Activated CD4-positive, alpha-beta T cell treated with anti-CD3 and anti-CD28 coated beads, Interleukin-2, amount 10 ng/mL, durations not matched to agents 24 days and 14 days (primary cell): Measurements from ENCODE around the gene EP300. TPM values are rescaled to one million over a fixed set of nuclear protein-coding genes. Genes with fewer than 3 reads are reported as not detected.
"Not testable (repeated sequence)": the region's sequence is repeated elsewhere in the genome, so short reads cannot be mapped to it uniquely, and the experiment has no call there.

ENCODE experiments used
- DNase-seq: peaks from one replicate; pipeline ENCODE4 v3.0.0; 2022
- H3K27ac Mint-ChIP-seq: one replicate; pipeline ENCODE4 v1.8.0; 2022; ENCODE audit warnings: mild to moderate bottlenecking, mixed read lengths
- H3K27me3 Mint-ChIP-seq: one replicate; pipeline ENCODE4 v1.8.0; 2022; ENCODE audit warnings: mixed read lengths
- H3K36me3 Mint-ChIP-seq: one replicate; pipeline ENCODE4 v1.8.0; 2022; ENCODE audit warnings: low read depth, mild to moderate bottlenecking, mixed read lengths
- H3K4me1 Mint-ChIP-seq: one replicate; pipeline ENCODE4 v1.8.0; 2021; ENCODE audit warnings: mixed read lengths
- H3K4me3 Mint-ChIP-seq: one replicate; pipeline ENCODE4 v1.8.0; 2022; ENCODE audit warnings: mild to moderate bottlenecking, moderate library complexity, mixed read lengths
- H3K9me3 Mint-ChIP-seq: one replicate; pipeline ENCODE4 v1.8.0; 2021; ENCODE audit warnings: mixed read lengths
- intact Hi-C: fragments of 100-400 bp; cut with micrococcal nuclease; formaldehyde crosslinking; loops from one replicate; pipeline ENCODE4 v1.15.1; 2023
- total RNA-seq: library from RNA; stranded (reverse); gene quantifications from 2 replicates; pipeline ENCODE4 v1.2.3, GENCODE V29; 2022

EP300 gene
- total RNA-seq, 1 donor from 2014 or later, result 68.0 TPM

DNA sequence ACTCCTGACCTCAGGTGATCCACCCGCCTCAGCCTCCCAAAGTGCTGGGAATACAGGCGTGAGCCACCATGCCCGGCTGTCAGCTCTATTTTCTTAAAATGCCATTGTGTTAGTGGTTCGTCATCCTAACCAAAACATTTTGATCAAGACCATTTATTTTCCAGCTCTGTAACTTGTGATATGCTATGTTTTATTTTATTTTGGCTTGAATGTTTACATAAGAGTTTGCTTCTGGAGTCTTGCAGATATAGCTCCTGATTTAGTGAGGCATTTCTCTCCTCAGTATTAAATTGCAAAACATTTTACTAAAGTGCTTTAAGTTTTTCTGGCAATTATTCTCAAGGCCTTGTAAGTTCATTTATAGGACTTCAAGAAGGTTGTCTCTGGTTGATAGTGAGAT lies 4.4 kb downstream of the EP300 start:
- Mint-ChIP-seq H3K27ac (no peak overlapping the region), H3K4me3 (peak overlapping the region; percentile 2), H3K9me3 (no peaks in the 10 kb centered on the region), H3K36me3 (peaks cover 41% of the 10 kb centered on the region), H3K27me3 (no peaks in the 10 kb centered on the region), H3K4me1 (peaks cover 49% of the 10 kb centered on the region)
- no peak for DNase-seq
- intact Hi-C loops, result loop anchor here (10.0 kb wide), 1 partner anchor 348 kb away; the partner anchor contains the start of gene TOB2

DNA sequence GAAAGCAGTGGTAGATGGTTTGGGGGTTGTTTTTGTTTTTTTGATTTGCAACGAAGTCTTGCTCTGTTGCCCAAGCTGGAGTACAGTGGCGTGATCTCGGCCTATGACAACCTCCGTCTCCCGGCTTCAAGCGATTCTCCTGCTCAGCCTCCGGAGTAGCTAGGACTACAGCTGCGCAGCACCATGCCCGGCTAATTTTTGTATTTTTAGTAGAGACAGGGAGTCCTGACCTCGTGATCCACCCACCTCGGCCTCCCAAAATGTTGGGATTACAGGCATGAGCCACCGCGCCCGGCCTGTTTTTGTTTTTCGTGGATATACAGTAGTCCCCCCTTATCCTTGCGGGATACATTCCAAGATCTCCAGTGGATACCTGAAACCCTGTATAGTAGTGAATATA lies 6.6 kb downstream of the EP300 start:
- Mint-ChIP-seq H3K4me1 (peaks cover 52% of the 10 kb centered on the region), H3K4me3 (no peak overlapping the region)
- intact Hi-C loops, result loop anchor here (10.0 kb wide), 1 partner anchor 346 kb away; the partner anchor contains the start of gene TOB2

DNA sequence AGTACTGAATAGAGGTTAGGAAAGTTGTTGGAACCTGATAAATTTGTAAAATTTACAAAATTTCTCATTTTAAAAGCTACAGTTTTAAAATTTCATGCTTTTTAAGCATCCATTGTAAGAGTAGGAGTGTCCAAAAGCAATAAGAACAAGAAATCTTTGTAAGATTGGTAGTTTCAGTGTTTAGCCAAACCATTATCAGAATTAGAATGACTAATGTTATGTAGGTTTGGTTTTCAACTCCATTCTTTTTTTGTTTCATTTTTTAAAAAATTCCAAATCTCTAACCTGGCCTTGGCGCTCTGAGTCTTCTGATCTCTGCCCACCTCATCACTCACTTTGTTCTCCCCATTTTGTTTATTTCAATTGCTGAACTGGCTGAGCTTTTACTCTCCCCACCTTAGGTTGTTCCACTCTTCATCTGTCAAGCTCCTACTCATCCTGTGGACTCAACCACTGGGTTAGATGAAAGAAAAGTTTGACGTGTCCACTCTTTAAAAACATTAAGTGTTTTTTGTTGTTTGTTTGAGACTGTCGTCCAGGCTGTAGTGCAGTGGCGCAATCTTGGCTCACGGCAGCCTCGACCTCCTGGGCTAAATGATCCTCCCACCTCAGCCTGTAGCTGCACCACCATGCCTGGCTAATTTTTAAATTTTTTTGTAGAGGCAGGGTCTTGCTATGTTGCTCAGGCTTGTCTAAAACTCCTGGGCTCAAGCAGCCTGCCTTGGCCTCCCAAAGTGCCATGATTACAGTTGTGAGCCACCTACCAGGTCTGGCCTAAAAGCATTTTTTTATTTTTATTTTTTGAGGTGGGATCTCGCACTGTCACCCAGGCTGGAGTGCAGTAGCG lies 14.0 kb downstream of the EP300 start:
- H3K27ac Mint-ChIP-seq, result peak overlapping the region; percentile 66
- DNase-seq, result no peak
- no peak overlapping the region for H3K4me3 Mint-ChIP-seq
- peaks cover 22% of the 10 kb centered on the region for H3K4me1 Mint-ChIP-seq
- no peaks in the 10 kb centered on the region for H3K27me3 Mint-ChIP-seq
- peaks cover 4% of the 10 kb centered on the region for H3K9me3 Mint-ChIP-seq
- intact Hi-C loops, result loop anchor here (2.0 kb wide), 1 partner anchor 14 kb away; the partner anchor contains the start of gene EP300
- peaks cover 32% of the 10 kb centered on the region for H3K36me3 Mint-ChIP-seq

More for the DNA sequence above, 6.6 kb downstream of the EP300 start:
- no peak for DNase-seq
- no peaks in the 10 kb centered on the region for H3K27me3 Mint-ChIP-seq
- no peak overlapping the region for H3K27ac Mint-ChIP-seq
- H3K36me3 Mint-ChIP-seq, result peaks cover 47% of the 10 kb centered on the region
- H3K9me3 Mint-ChIP-seq, result peaks cover 4% of the 10 kb centered on the region

DNA sequence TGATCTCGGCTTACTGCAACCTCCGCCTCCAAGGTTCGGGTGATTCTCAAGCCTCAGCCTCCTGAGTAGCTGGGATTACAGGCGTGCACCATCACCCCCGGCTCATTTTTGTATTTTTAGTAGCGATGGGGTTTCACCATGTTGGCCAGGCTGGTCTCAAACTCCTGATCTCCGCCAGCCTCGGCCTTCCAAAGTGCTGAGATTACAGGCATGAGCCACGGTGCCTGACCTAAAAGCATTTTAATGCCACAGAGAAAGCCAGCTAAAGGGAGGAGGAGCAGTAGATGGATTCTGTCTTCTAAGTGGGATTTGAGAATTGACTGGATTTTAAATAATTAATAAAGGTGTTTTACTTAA lies 14.6 kb downstream of the EP300 start:
- H3K9me3 Mint-ChIP-seq, H3K27me3 Mint-ChIP-seq, DNase-seq, H3K4me3 Mint-ChIP-seq: not testable (repeated sequence)
- Mint-ChIP-seq H3K27ac (peak overlapping the region; percentile 34), H3K36me3 (peaks cover 31% of the 10 kb centered on the region), H3K4me1 (peaks cover 22% of the 10 kb centered on the region)
- intact Hi-C loops, result loop anchor here (2.0 kb wide), 1 partner anchor 14 kb away; the partner anchor contains the start of gene EP300

DNA sequence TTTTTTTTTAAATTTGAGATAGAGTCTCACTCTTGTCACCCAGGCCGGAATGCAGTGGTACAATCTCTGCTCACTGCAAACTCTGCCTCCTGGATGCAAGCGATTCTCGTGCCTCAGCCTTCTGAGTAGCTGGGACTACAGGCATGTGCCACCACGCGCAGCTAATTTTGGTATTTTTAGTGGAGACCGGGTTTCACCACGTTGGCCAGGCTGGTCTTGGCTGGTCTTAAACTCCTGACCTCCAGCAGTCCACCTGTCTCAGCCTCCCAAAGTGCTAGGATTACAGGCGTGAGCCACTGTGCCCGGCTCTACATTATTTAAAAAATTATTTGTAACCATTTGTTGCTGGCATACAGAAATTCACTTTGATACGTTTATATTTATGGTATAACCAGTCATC lies 18.6 kb downstream of the EP300 start:
- no peak for DNase-seq
- no peak overlapping the region for H3K4me3 Mint-ChIP-seq
- H3K4me1 Mint-ChIP-seq, result peaks cover 19% of the 10 kb centered on the region
- intact Hi-C loops, result no loop called here
- H3K27ac Mint-ChIP-seq, result no peak overlapping the region
- H3K9me3 Mint-ChIP-seq, result no peaks in the 10 kb centered on the region
- peaks cover 32% of the 10 kb centered on the region for H3K36me3 Mint-ChIP-seq
- H3K27me3 Mint-ChIP-seq, result no peaks in the 10 kb centered on the region

DNA sequence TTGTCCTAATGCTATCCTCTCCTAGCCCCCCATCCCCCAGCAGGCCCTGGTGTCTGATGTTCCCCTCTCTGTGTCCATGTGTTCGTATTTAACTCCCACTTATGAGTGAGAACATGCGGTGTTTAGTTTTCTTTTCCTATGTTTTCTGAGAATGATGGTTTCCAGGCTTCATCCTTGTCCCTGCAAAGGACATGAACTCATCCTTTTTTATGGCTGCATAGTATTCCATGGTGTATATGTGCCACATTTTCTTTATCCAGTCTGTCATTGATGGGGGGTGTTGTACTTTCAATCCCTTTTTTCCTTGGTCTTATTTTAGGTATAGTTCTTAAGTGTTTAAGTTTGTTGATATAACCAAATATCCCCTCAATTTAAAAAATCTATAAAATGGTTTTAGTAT lies 23.9 kb downstream of the EP300 start:
- peaks cover 3% of the 10 kb centered on the region for H3K9me3 Mint-ChIP-seq
- H3K36me3 Mint-ChIP-seq, result peaks cover 53% of the 10 kb centered on the region
- H3K4me1 Mint-ChIP-seq, result peaks cover 20% of the 10 kb centered on the region
- DNase-seq, result no peak
- no peak overlapping the region for H3K4me3 Mint-ChIP-seq
- no peak overlapping the region for H3K27ac Mint-ChIP-seq
- intact Hi-C loops, result no loop called here
- no peaks in the 10 kb centered on the region for H3K27me3 Mint-ChIP-seq

DNA sequence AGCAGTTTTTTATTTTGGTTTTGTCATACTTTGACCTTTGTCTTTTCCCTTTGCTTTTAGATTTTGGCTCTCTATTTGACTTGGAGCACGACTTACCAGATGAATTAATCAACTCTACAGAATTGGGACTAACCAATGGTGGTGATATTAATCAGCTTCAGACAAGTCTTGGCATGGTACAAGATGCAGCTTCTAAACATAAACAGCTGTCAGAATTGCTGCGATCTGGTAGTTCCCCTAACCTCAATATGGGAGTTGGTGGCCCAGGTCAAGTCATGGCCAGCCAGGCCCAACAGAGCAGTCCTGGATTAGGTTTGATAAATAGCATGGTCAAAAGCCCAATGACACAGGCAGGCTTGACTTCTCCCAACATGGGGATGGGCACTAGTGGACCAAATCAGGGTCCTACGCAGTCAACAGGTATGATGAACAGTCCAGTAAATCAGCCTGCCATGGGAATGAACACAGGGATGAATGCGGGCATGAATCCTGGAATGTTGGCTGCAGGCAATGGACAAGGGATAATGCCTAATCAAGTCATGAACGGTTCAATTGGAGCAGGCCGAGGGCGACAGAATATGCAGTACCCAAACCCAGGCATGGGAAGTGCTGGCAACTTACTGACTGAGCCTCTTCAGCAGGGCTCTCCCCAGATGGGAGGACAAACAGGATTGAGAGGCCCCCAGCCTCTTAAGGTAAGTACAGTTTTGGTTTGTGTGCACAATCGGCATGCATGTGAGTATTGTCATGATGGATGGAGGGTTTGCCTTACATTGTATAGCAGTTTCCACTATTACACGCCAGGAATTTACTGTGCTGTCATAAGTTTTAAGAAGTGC lies 25.0 kb downstream of the EP300 start:
- Mint-ChIP-seq H3K36me3 (peaks cover 55% of the 10 kb centered on the region), H3K4me1 (peaks cover 24% of the 10 kb centered on the region)
- intact Hi-C loops, result no loop called here

DNA sequence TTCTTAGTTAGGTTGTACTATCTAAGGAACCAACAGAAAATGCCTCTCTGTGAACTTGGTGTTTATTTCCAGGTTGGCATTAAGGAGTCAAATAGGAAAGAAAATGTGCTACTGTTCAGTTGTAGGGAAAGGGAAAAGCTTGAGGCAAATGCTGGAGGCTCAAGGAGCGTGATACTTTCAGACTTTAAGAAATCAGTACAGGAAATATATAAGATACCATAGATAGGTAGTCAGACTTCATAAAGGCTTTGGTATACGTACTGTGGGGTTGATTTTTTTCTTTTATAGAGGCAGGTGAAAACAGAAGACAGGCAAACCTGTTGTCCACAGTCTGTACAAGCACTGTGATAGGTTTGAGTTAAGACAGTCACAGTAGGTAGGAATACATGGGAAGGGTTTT lies 30.8 kb downstream of the EP300 start:
- peaks cover 17% of the 10 kb centered on the region for H3K4me1 Mint-ChIP-seq
- H3K4me3 Mint-ChIP-seq, result no peak overlapping the region
- intact Hi-C loops, result no loop called here
- H3K27ac Mint-ChIP-seq, result peak overlapping the region; percentile 35
- no peaks in the 10 kb centered on the region for H3K9me3 Mint-ChIP-seq
- DNase-seq, result no peak
- no peaks in the 10 kb centered on the region for H3K27me3 Mint-ChIP-seq
- H3K36me3 Mint-ChIP-seq, result peaks cover 49% of the 10 kb centered on the region

More for the DNA sequence above, 25.0 kb downstream of the EP300 start:
- no peak for DNase-seq
- Mint-ChIP-seq H3K27ac (no peak overlapping the region), H3K27me3 (no peaks in the 10 kb centered on the region), H3K4me3 (no peak overlapping the region), H3K9me3 (peaks cover 3% of the 10 kb centered on the region)

DNA sequence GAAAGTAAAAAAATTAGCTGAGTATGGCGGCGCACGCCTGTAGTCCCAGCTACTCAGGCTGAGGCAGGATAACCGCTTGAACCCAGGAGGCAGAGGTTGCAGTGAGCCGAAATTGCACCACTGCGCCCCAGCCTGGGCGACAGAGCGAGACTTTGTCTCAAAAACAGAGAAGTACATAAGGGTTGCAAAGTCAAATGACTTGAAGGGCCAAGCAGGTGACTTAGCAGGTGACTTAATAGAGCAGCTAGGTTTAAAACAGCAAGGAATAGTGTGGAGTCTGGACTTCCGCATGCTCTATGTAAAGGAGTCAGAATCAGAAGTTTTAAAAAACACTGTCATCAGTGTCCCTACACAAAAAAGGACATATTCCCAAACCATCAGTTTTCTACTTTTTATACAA lies 31.7 kb downstream of the EP300 start:
- H3K27ac Mint-ChIP-seq, result no peak overlapping the region
- H3K4me3 Mint-ChIP-seq, result no peak overlapping the region
- H3K9me3 Mint-ChIP-seq, result no peaks in the 10 kb centered on the region
- DNase-seq, result no peak
- intact Hi-C loops, result no loop called here
- peaks cover 48% of the 10 kb centered on the region for H3K36me3 Mint-ChIP-seq
- H3K27me3 Mint-ChIP-seq, result no peaks in the 10 kb centered on the region
- peaks cover 15% of the 10 kb centered on the region for H3K4me1 Mint-ChIP-seq

DNA sequence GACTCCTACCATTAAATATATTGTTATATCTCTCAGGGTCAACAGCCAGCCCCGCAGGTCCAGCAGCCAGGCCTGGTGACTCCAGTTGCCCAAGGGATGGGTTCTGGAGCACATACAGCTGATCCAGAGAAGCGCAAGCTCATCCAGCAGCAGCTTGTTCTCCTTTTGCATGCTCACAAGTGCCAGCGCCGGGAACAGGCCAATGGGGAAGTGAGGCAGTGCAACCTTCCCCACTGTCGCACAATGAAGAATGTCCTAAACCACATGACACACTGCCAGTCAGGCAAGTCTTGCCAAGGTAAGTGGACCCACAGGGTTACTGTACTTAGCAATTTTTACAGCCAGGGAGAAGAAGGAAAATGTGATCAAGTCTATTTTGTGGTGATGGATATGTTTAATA lies 35.1 kb downstream of the EP300 start:
- H3K27ac Mint-ChIP-seq, result no peak overlapping the region
- H3K4me1 Mint-ChIP-seq, result peaks cover 5% of the 10 kb centered on the region

DNA sequence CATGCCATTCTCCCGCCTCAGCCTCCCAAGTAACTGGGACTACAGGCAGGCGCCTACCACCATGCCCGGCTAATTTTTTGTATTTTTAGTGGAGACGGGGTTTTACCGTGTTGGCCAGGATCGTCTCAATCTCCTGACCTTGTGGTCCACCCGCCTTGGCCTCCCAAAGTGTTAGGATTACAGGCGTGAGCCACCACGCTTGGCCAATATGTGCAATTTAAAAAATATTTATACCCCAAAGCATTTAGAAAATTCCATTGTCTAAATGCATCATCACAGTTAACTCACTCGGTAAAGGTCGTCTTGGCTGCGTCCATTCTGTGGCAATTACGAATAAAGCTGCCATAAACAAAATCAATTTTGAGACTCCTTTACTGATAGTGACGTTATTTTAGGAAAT lies 36.2 kb downstream of the EP300 start:
- intact Hi-C loops, result no loop called here
- DNase-seq, result no peak
- Mint-ChIP-seq H3K9me3 (no peaks in the 10 kb centered on the region), H3K4me3 (no peak overlapping the region), H3K27ac (no peak overlapping the region), H3K4me1 (peaks cover 2% of the 10 kb centered on the region), H3K36me3 (peaks cover 59% of the 10 kb centered on the region), H3K27me3 (no peaks in the 10 kb centered on the region)

More for the DNA sequence above, 35.1 kb downstream of the EP300 start:
- no peak for DNase-seq
- no peaks in the 10 kb centered on the region for H3K9me3 Mint-ChIP-seq
- H3K36me3 Mint-ChIP-seq, result peaks cover 52% of the 10 kb centered on the region
- intact Hi-C loops, result no loop called here
- H3K27me3 Mint-ChIP-seq, result no peaks in the 10 kb centered on the region
- H3K4me3 Mint-ChIP-seq, result no peak overlapping the region

DNA sequence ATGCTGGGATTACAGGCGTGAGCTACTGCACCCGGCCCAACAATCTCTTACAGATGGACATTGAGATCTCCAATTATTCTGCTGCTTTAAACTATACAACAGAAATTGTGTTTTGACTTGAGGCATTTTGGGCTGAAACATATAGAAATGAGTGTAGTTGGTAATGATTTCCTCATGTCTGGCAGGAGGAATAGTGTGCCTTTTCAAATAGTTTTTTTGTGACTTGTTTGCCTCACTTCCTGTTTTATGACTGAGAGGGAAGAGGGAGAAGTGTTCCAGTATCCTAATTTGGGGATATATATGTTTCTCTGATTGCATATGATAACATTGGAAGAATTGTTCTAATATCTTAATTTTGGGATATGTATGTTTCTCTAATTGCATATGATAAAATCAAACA lies 40.2 kb downstream of the EP300 start:
- Mint-ChIP-seq H3K4me1 (peaks cover 2% of the 10 kb centered on the region), H3K27me3 (no peaks in the 10 kb centered on the region), H3K4me3 (no peak overlapping the region), H3K36me3 (peaks cover 63% of the 10 kb centered on the region), H3K9me3 (no peaks in the 10 kb centered on the region), H3K27ac (no peak overlapping the region)
- no peak for DNase-seq
- intact Hi-C loops, result no loop called here

DNA sequence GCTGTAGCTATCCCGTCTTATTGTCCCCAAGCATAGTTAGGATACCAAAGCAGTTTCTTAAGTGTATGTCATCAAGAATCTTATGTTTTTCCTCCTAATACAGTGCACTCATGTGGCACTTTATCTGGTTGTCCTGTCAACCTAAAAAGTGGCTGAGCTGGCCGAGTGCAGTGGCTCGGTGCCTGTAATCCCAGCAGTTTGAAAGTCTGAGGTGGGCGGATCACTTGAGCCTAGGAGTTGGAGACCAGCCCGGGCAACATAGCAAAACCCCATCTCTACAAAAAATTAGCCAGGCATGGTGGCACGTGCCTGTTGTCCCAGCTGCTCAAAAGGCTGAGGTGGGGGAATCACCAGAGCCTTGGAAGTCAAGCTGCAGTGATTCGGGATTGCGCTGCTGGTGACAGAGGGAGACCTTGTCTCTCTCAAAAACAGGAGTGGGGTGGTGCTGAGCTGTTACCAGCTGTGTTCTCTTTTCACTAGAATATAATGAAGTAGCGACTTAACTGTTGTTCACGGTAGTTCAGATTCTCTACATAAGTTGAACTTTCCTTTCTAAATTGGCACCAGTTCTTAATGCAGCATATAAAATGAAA lies 48.1 kb downstream of the EP300 start:
- Mint-ChIP-seq H3K9me3 (no peaks in the 10 kb centered on the region), H3K27me3 (no peaks in the 10 kb centered on the region), H3K4me1 (peaks cover 2% of the 10 kb centered on the region), H3K4me3 (no peak overlapping the region), H3K27ac (no peak overlapping the region), H3K36me3 (peaks cover 64% of the 10 kb centered on the region)
- no peak for DNase-seq
- intact Hi-C loops, result no loop called here

DNA sequence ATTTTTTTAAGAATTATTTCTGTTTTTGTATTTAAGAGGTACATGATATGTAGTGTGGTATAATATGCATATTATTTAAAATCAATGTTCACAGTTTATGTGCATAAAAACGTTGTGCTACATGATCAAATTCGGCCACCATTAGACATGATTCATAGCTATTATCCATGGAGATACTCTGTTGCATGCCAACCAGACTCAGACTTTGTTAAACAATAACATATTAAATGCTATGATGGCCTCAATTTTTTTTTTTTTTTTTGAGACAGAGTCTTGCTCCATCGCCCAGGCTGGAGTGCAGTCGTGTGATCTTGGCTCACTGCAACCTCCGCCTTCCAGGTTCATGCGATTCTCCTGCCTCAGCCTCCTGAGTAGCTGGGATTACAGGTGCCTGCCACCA lies 53.5 kb downstream of the EP300 start:
- H3K27me3 Mint-ChIP-seq, intact Hi-C loops, H3K4me1 Mint-ChIP-seq, DNase-seq, H3K4me3 Mint-ChIP-seq, H3K9me3 Mint-ChIP-seq, H3K27ac Mint-ChIP-seq: not testable (repeated sequence)
- H3K36me3 Mint-ChIP-seq, result peaks cover 66% of the 10 kb centered on the region
